HepG2 (cell line): ENCODE measurements around the gene PAIP2. TPM values are rescaled to one million over a fixed set of nuclear protein-coding genes. Genes with fewer than 3 reads are reported as not detected.

Experiments used
- ATAC-seq: fragments of 200-7000 bp; cut with Tn5 transposase; 3 replicates; pipeline ENCODE4 v1.9.1; 2020; ENCODE audit warnings: mild to moderate bottlenecking, moderate library complexity
- BruUV-seq: library from RNA; stranded (reverse); fragments of 400-500 nt; replicated peaks from 2 replicates; lab custom pipeline; 2021; lab: Mats Ljungman, UMichigan
- CTCF ChIA-PET: fragments of 300-600 bp; formaldehyde crosslinking; extraction: SDS; loops from one replicate; lab custom pipeline; 2021; ENCODE audit warnings: low total read pairs, inconsistent platforms, low intra/inter-chr PET ratio; lab: Yijun Ruan, JAX
- POLR2A ChIA-PET: fragments of 350-600 bp; sonication (Branson Sonifier 250); formaldehyde crosslinking; loops from one replicate; lab custom pipeline; 2020; ENCODE audit warnings: antibody characterized with exemption, inconsistent platforms; lab: Yijun Ruan, JAX
- DNase-seq: peaks from one replicate; pipeline ENCODE4 v3.0.0-alpha.2; 2015; ENCODE audit warnings: low spot score
- FAIRE-seq: peaks from 3 replicates; lab custom pipeline; 2011; peaks lifted over from hg19 to GRCh38; lab: Jason Lieb, UNC
- H2AFZ ChIP-seq: one replicate; pipeline ENCODE4 v1.6.1; 2011; ENCODE audit warnings: low read length, inconsistent platforms
- H3K27ac ChIP-seq: fragments of 300-600 bp; 3 replicates; pipeline ENCODE4 v1.8.0; 2011; ENCODE audit warnings: mixed run types, mild to moderate bottlenecking, mixed read lengths, low read length, inconsistent platforms; ENCODE audit not compliant: insufficient read depth; ENCODE audit errors: extremely low read length
- H3K27me3 ChIP-seq, 2 experiments: fragments of 200-600 bp in 1 of 2; 2 replicates in 1 of 2; 3 replicates in 1 of 2; pipeline versions ENCODE4 v1.6.0 to v1.8.0; 2011; ENCODE audit warnings: low read length in 2 of 2, mild to moderate bottlenecking in 2 of 2, moderate library complexity in 2 of 2, inconsistent platforms in 1 of 2; ENCODE audit not compliant: insufficient read depth in 2 of 2, control insufficient read depth in 1 of 2
- H3K36me3 ChIP-seq, 2 experiments: fragments of 200-600 bp in 1 of 2; replicated peaks in 1 of 2; 2 replicates in 1 of 2; 3 replicates in 1 of 2; pipeline versions ENCODE4 v1.5.1 to v1.8.0; 2011; ENCODE audit warnings: low read length in 2 of 2, inconsistent platforms in 1 of 2; ENCODE audit not compliant: insufficient read depth in 2 of 2, control insufficient read depth in 1 of 2
- H3K4me1 ChIP-seq: 2 replicates; pipeline ENCODE4 v1.5.1; 2012; ENCODE audit warnings: low read length, inconsistent platforms; ENCODE audit not compliant: insufficient read depth
- H3K4me2 ChIP-seq: 2 replicates; pipeline ENCODE4 v1.6.0; 2011; ENCODE audit warnings: low read depth, low read length, inconsistent platforms
- H3K4me3 ChIP-seq, 3 experiments: fragments of 200-600 bp in 1 of 3; sonication (generic), shearing (Covaris generic) in 1 of 3; replicated peaks in 1 of 3; 2 replicates each; pipeline ENCODE4 v1.5.1; 2011 to 2016; ENCODE audit warnings: low read length in 3 of 3, inconsistent platforms in 2 of 3, low read depth in 2 of 3, mild to moderate bottlenecking in 2 of 3, control low read depth in 1 of 3, mixed read lengths in 1 of 3; ENCODE audit not compliant: insufficient read depth in 1 of 3
- H3K79me2 ChIP-seq: one replicate; pipeline ENCODE4 v1.6.1; 2011; ENCODE audit warnings: low read length, inconsistent platforms; ENCODE audit not compliant: insufficient read depth
- H3K9ac ChIP-seq: 2 replicates; pipeline ENCODE4 v1.6.0; 2011; ENCODE audit warnings: mild to moderate bottlenecking, low read depth, low read length, inconsistent platforms; ENCODE audit not compliant: insufficient read depth
- H3K9me3 ChIP-seq: 2 replicates; pipeline ENCODE4 v1.5.1; 2012; ENCODE audit warnings: mild to moderate bottlenecking, low read length
- H4K20me1 ChIP-seq: 2 replicates; pipeline ENCODE4 v1.6.0; 2011; ENCODE audit warnings: inconsistent platforms, mild to moderate bottlenecking, low read length, moderate library complexity; ENCODE audit not compliant: insufficient read depth
- ETV6 ChIP-seq: sonication (generic); formaldehyde crosslinking; conservative IDR thresholded peaks from 2 replicates; pipeline ENCODE4 v1.4.0; 2020; ENCODE audit warnings: missing genetic modification reagents
- SIX1 ChIP-seq: sonication (generic); formaldehyde crosslinking; IDR thresholded peaks from 2 replicates; pipeline ENCODE4 v1.4.0; 2020; ENCODE audit warnings: missing genetic modification reagents, borderline replicate concordance
- SP5 ChIP-seq: IDR thresholded peaks from 2 replicates; pipeline ENCODE4 v1.6.1; 2016; ENCODE audit warnings: low read depth, borderline replicate concordance
- SUZ12 ChIP-seq: fragments of 150-350 bp; IDR thresholded peaks from 2 replicates; pipeline ENCODE4 v1.6.1; 2014; ENCODE audit warnings: low read depth, low read length
- ZNF207 ChIP-seq: fragments of 450-650 bp; IDR thresholded peaks from 2 replicates; pipeline ENCODE4 v1.6.1; 2016; ENCODE audit warnings: antibody characterized with exemption, borderline replicate concordance
- ZNF772 ChIP-seq: sonication (generic); formaldehyde crosslinking; IDR thresholded peaks from 2 replicates; pipeline ENCODE4 v1.5.0; 2020; ENCODE audit warnings: mild to moderate bottlenecking, missing genetic modification reagents
- ZNF773 ChIP-seq: sonication (generic); formaldehyde crosslinking; IDR thresholded peaks from 2 replicates; pipeline ENCODE4 v1.4.0; 2020; ENCODE audit warnings: missing genetic modification reagents, borderline replicate concordance
- ZNF879 ChIP-seq: sonication (generic); formaldehyde crosslinking; IDR thresholded peaks from 2 replicates; pipeline ENCODE4 v1.8.1; 2023; ENCODE audit warnings: missing genetic modification reagents
- WGBS: methylation state at CpG from one replicate; pipeline ENCODE4 v1.1.6; 2017; ENCODE audit warnings: low lambda C conversion rate; 5-methylcytosine and 5-hydroxymethylcytosine counted together
- in situ Hi-C: cut with HindIII; loops from 2 replicates; pipeline ENCODE4 v1.10.0; 2017; ENCODE audit warnings: low pct_unique_long_range_greater_than_20kb; ENCODE audit not compliant: extremely low pct_ligation_motif_present
- intact Hi-C: fragments of 100-400 bp; cut with micrococcal nuclease; formaldehyde crosslinking; loops from one replicate; pipeline ENCODE4 v1.10.0; 2022; ENCODE audit not compliant: unreplicated experiment
- polyA plus RNA-seq, 8 experiments: library from polyadenylated mRNA; depleted of rRNA in 3 of 8; stranded (reverse) in 7 of 8; unstranded in 1 of 8; fragments of >200 nt; fragmentation: Illumina TruSeq in 4 of 8; extraction: Trizol in 4 of 8; gene quantifications; 2 replicates each; pipeline versions ENCODE4 v1.2.1 to v1.2.3, GENCODE V29; 2011 to 2016; ENCODE audit warnings: low read depth in 4 of 8, missing spikeins in 1 of 8, mixed read lengths in 1 of 8; ENCODE audit not compliant: insufficient read depth in 1 of 8
- total RNA-seq, 5 experiments: library from RNA; depleted of rRNA; stranded (reverse); fragments of >200 nt; fragmentation: Illumina TruSeq; extraction: Trizol; gene quantifications; 2 replicates each; pipeline ENCODE4 v1.2.3, GENCODE V29; 2016; ENCODE audit warnings: low read depth in 1 of 5
- TF ChIP-seq, protein P1 (sequence below): sonication (generic); formaldehyde crosslinking; IDR thresholded peaks from 2 replicates; pipeline ENCODE4 v1.9.0; 2021; ENCODE audit warnings: missing genetic modification reagents, mild to moderate bottlenecking, borderline replicate concordance
- TF ChIP-seq, protein P2 (sequence below): sonication (generic); formaldehyde crosslinking; IDR thresholded peaks from 2 replicates; pipeline ENCODE4 v1.4.0; 2020; ENCODE audit warnings: mild to moderate bottlenecking, missing genetic modification reagents
- TF ChIP-seq, protein P3 (sequence below): sonication (generic); formaldehyde crosslinking; IDR thresholded peaks from 2 replicates; pipeline ENCODE4 v1.4.0; 2020; ENCODE audit warnings: mild to moderate bottlenecking, missing genetic modification reagents, borderline replicate concordance
- TF ChIP-seq, protein P4 (sequence below): sonication (generic); formaldehyde crosslinking; IDR thresholded peaks from 2 replicates; pipeline ENCODE4 v1.5.0; 2020; ENCODE audit warnings: missing genetic modification reagents

The PAIP2 gene
- total and polyA plus RNA-seq, 2 of the 13 experiments (the other 11 are each of a cell fraction or from before 2014, with no cell fraction given), result 61.5 to 76.3 TPM

DNA sequence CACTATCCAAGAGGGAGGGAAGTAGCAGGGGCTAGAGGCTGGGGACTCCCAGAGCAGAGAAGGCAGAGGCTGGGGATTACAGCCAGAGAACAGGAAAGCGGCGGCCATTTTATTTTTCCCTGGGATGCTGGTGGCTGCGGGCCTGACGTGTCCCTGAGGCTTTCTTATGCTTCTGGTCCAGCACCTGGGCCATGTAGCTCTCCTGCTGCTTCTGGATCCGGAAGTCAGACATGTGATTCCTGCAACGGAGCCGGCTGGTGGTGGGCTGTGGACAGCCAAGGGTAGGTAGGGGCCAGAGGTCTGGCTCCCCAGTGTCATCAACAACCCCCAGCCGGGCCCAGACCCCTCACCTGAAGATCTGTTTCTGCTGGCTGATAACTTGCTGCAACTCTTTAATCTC, 55.0 kb downstream of the PAIP2 start:
- no peaks in the 10 kb centered on the region for H4K20me1 ChIP-seq
- H3K27ac ChIP-seq, result no peak overlapping the region
- H3K9ac ChIP-seq, result no peak overlapping the region
- no peak for FAIRE-seq
- H3K27me3 ChIP-seq, result no peaks in the 10 kb centered on the region
- H3K4me3 ChIP-seq, result no peak overlapping the region
- POLR2A ChIA-PET, result no interaction called here
- DNase-seq, result no peak
- H3K4me1 ChIP-seq, result peaks cover 5% of the 10 kb centered on the region
- WGBS, result 90% methylated on average over 6 of the region's 8 CpGs
- BruUV-seq, result no TSS peak
- CTCF ChIA-PET, result no interaction called here
- TF ChIP-seq ZNF207, result no peak
- no peak for TF ChIP-seq ZNF772
- no peak for TF ChIP-seq ETV6 (CRISPR knock-in tag)
- TF ChIP-seq ZNF879, result no peak
- no peak for TF ChIP-seq SUZ12
- TF ChIP-seq, protein P1, sequence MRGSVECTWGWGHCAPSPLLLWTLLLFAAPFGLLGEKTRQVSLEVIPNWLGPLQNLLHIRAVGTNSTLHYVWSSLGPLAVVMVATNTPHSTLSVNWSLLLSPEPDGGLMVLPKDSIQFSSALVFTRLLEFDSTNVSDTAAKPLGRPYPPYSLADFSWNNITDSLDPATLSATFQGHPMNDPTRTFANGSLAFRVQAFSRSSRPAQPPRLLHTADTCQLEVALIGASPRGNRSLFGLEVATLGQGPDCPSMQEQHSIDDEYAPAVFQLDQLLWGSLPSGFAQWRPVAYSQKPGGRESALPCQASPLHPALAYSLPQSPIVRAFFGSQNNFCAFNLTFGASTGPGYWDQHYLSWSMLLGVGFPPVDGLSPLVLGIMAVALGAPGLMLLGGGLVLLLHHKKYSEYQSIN, result no peak
- no peak for TF ChIP-seq SP5 (CRISPR knock-in tag)
- no peak for TF ChIP-seq SIX1 (CRISPR knock-in tag)
- TF ChIP-seq, protein P2, sequence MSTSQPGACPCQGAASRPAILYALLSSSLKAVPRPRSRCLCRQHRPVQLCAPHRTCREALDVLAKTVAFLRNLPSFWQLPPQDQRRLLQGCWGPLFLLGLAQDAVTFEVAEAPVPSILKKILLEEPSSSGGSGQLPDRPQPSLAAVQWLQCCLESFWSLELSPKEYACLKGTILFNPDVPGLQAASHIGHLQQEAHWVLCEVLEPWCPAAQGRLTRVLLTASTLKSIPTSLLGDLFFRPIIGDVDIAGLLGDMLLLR (CRISPR knock-in tag), result no peak
- TF ChIP-seq, protein P3, sequence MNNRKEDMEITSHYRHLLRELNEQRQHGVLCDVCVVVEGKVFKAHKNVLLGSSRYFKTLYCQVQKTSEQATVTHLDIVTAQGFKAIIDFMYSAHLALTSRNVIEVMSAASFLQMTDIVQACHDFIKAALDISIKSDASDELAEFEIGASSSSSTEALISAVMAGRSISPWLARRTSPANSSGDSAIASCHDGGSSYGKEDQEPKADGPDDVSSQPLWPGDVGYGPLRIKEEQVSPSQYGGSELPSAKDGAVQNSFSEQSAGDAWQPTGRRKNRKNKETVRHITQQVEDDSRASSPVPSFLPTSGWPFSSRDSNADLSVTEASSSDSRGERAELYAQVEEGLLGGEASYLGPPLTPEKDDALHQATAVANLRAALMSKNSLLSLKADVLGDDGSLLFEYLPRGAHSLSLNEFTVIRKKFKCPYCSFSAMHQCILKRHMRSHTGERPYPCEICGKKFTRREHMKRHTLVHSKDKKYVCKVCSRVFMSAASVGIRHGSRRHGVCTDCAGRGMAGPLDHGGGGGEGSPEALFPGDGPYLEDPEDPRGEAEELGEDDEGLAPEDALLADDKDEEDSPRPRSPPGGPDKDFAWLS (CRISPR knock-in tag), result no peak
- TF ChIP-seq ZNF773 (CRISPR knock-in tag), result no peak
- TF ChIP-seq, protein P4, sequence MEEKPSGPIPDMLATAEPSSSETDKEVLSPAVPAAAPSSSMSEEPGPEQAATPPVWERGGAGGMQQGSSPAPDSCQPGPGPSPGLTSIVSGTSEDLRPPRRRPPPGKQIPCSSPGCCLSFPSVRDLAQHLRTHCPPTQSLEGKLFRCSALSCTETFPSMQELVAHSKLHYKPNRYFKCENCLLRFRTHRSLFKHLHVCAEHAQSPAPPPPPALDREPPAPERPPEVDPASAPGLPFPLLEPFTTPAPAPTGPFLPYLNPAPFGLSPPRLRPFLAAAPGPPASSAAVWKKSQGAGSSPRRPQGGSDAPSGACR (CRISPR knock-in tag), result no peak
- ATAC-seq, result no peak
- in situ Hi-C loops, result no loop called here
- no peak overlapping the region for H3K4me2 ChIP-seq
- no peaks in the 10 kb centered on the region; a peak in 2 of 5 replicates for H3K36me3 ChIP-seq
- H3K79me2 ChIP-seq, result no peaks in the 10 kb centered on the region
- H3K9me3 ChIP-seq, result no peaks in the 10 kb centered on the region
- intact Hi-C loops, result no loop called here
- no peak overlapping the region for H2AFZ ChIP-seq
